NCI-H146 (cell line): ENCODE measurements around the gene SNX22.

ENCODE experiments used
- DNase-seq: peaks from one replicate; lab custom pipeline; 2025; lab: John Stamatoyannopoulos, UW

SNX22 gene

GRCh38 chr15:64156652-64157331 lies 5.3 kb downstream of the SNX22 start:
- DNase-seq = no peak

GRCh38 chr15:64157599-64158125 lies 6.1 kb downstream of the SNX22 start:
- no peak for DNase-seq

GRCh38 chr15:64158363-64159134 lies 7.0 kb downstream of the SNX22 start:
- no peak for DNase-seq

- no peak for DNase-seq
Observed at GRCh38 chr15:64161688-64162477, 10.4 kb downstream of the SNX22 start.

- peak; percentile 47 for DNase-seq
Observed at GRCh38 chr15:64162478-64162868, 10.9 kb downstream of the SNX22 start.

- DNase-seq = peak; percentile 94
Observed at GRCh38 chr15:64162869-64163658, 11.5 kb downstream of the SNX22 start, which contains the start of gene PPIB. Gene PPIB, minus strand, starts transcription at chr15:64163022. Its CDS starts 36 bp downstream, at chr15:64162986.

- peak; percentile 33 for DNase-seq
Observed at GRCh38 chr15:64163659-64164362, 12.3 kb downstream of the SNX22 start.

- DNase-seq = no peak
Observed at GRCh38 chr15:64164436-64164835, 12.9 kb downstream of the SNX22 start.

- DNase-seq = no peak
Observed at GRCh38 chr15:64166102-64166890, 14.8 kb downstream of the SNX22 start.

- DNase-seq = no peak
Observed at GRCh38 chr15:64180235-64180824, 28.8 kb downstream of the SNX22 start.

- DNase-seq = no peak
Observed at GRCh38 chr15:64182859-64183370, 31.4 kb downstream of the SNX22 start.

- no peak for DNase-seq
Observed at GRCh38 chr15:64185146-64185911, 33.8 kb downstream of the SNX22 start.

GRCh38 chr15:64187396-64188191 lies 36.1 kb downstream of the SNX22 start:
- DNase-seq = no peak

GRCh38 chr15:64191971-64192830 lies 40.7 kb downstream of the SNX22 start:
- no peak for DNase-seq

GRCh38 chr15:64193971-64194370 lies 42.4 kb downstream of the SNX22 start:
- no peak for DNase-seq

- DNase-seq = no peak
Observed at GRCh38 chr15:64197425-64197824, 45.9 kb downstream of the SNX22 start.

- DNase-seq = no peak
Observed at GRCh38 chr15:64205202-64205601, 53.7 kb downstream of the SNX22 start.
